Measurements from ENCODE around the gene LMO1. TPM values are rescaled to one million over a fixed set of nuclear protein-coding genes. Genes with fewer than 3 reads are reported as not detected.

The LMO1 gene
- total and polyA plus RNA-seq, 2 of the 13 experiments (the other 11 are each of a cell fraction or from before 2014, with no cell fraction given): not detected

- FAIRE-seq (no peak), ATAC-seq (no peak), DNase-seq (ENCODE audit: low spot score) (no peak)
- BruUV-seq (replicated peaks): no TSS peak
- H3K9ac ChIP-seq (ENCODE audit: insufficient read depth, low read depth, low read length): no peak overlapping the region
- no peak overlapping the region for H3K4me3 ChIP-seq (replicated peaks in 1 of 3; ENCODE audit: insufficient read depth in 1 of 3, low read depth in 2 of 3, low read length in 3 of 3)
- H3K79me2 ChIP-seq (ENCODE audit: insufficient read depth, low read length): no peaks in the 10 kb centered on the region
- ChIA-PET POLR2A (no interaction called here), CTCF (ENCODE audit: low intra/inter-chr PET ratio, low total read pairs) (no interaction called here)
- H3K4me2 ChIP-seq (ENCODE audit: low read depth, low read length): no peak overlapping the region
- intact Hi-C loops (cut with micrococcal nuclease; ENCODE audit: unreplicated experiment): no loop called here
- in situ Hi-C loops (cut with HindIII; ENCODE audit: extremely low pct_ligation_motif_present, low pct_unique_long_range_greater_than_20kb): no loop called here
- H2AFZ ChIP-seq (ENCODE audit: low read length): no peak overlapping the region
- WGBS (ENCODE audit: low lambda C conversion rate): 58% methylated on average over 5 of the region's 5 CpGs
- no peaks in the 10 kb centered on the region for H3K4me1 ChIP-seq (ENCODE audit: insufficient read depth, low read length)
- H4K20me1 ChIP-seq (ENCODE audit: insufficient read depth, low read length): no peaks in the 10 kb centered on the region
- no peaks in the 10 kb centered on the region for H3K9me3 ChIP-seq (ENCODE audit: low read length)
- H3K36me3 ChIP-seq (replicated peaks in 1 of 2; ENCODE audit: control insufficient read depth in 1 of 2, insufficient read depth in 2 of 2, low read length in 2 of 2): no peaks in the 10 kb centered on the region
- no peak overlapping the region for H3K27ac ChIP-seq (ENCODE audit: extremely low read length, insufficient read depth, low read length)
- H3K27me3 ChIP-seq (ENCODE audit: control insufficient read depth in 1 of 2, insufficient read depth in 2 of 2, low read length in 2 of 2): peaks cover 0 to 17% of the 10 kb centered on the region in 2 experiments; a peak in 2 of 5 replicates
- TF ChIP-seq RERE (CRISPR knock-in tag; IDR thresholded peaks at IDR 0.05; ENCODE audit: low read depth): no peak
- TF ChIP-seq ZNF574 (CRISPR knock-in tag; IDR thresholded peaks at IDR 0.05): no peak
- no peak for TF ChIP-seq ZNF160 (CRISPR knock-in tag; IDR thresholded peaks at IDR 0.05)
- TF ChIP-seq PLSCR1 (CRISPR knock-in tag; IDR thresholded peaks at IDR 0.05; ENCODE audit: borderline replicate concordance): no peak
- TF ChIP-seq IRF1 (CRISPR knock-in tag; IDR thresholded peaks at IDR 0.05; ENCODE audit: low read depth): no peak
- no peak for TF ChIP-seq ZBTB14 (CRISPR knock-in tag; IDR thresholded peaks at IDR 0.05)
- no peak for TF ChIP-seq ATRX (CRISPR knock-in tag; IDR thresholded peaks at IDR 0.05; ENCODE audit: borderline replicate concordance)
- no peak for TF ChIP-seq ZXDC (CRISPR knock-in tag; IDR thresholded peaks at IDR 0.05)
These were observed 34.2 kb upstream of the LMO1 start for GRCh38 chr11:8297781-8298440.

Measured in HepG2 (cell line).